Measurements from ENCODE around the gene DEAF1.
"Not testable (repeated sequence)": the region's sequence is repeated elsewhere in the genome, so short reads cannot be mapped to it uniquely, and the experiment has no call there.

The DEAF1 gene

GRCh38 chr11:680476-680875 is 14.5 kb downstream of the DEAF1 start:
- DNase-seq (ENCODE audit: low read depth): no peak

- DNase-seq (ENCODE audit: low read depth): no peak
Measured at GRCh38 chr11:679271-680207, 15.5 kb downstream of the DEAF1 start.

GRCh38 chr11:678297-678696 is 16.7 kb downstream of the DEAF1 start:
- DNase-seq (ENCODE audit: low read depth): no peak

GRCh38 chr11:674406-674805 is 20.6 kb downstream of the DEAF1 start:
- DNase-seq (ENCODE audit: low read depth): no peak

- DNase-seq (ENCODE audit: low read depth): no peak
Measured at GRCh38 chr11:673866-674265, 21.2 kb downstream of the DEAF1 start.

GRCh38 chr11:665704-666281 is 29.2 kb downstream of the DEAF1 start:
- peak; percentile 35 for DNase-seq (ENCODE audit: low read depth)

- peak; percentile 5 for DNase-seq (ENCODE audit: low read depth)
Measured at GRCh38 chr11:665062-665703, 29.8 kb downstream of the DEAF1 start.

- no peak for DNase-seq (ENCODE audit: low read depth)
Measured at GRCh38 chr11:662689-663274, 32.2 kb downstream of the DEAF1 start.

GRCh38 chr11:660681-661444 is 34.2 kb downstream of the DEAF1 start:
- no peak for DNase-seq (ENCODE audit: low read depth)

- no peak for DNase-seq (ENCODE audit: low read depth)
Measured at GRCh38 chr11:660281-660680, 34.7 kb downstream of the DEAF1 start.

GRCh38 chr11:659532-660085 is 35.4 kb downstream of the DEAF1 start:
- DNase-seq (ENCODE audit: low read depth): no peak

GRCh38 chr11:657691-658126 is 37.3 kb downstream of the DEAF1 start:
- DNase-seq (ENCODE audit: low read depth): no peak

GRCh38 chr11:656866-657265 is 38.2 kb downstream of the DEAF1 start:
- DNase-seq (ENCODE audit: low read depth): no peak

- no peak for DNase-seq (ENCODE audit: low read depth)
Measured at GRCh38 chr11:656426-656825, 38.6 kb downstream of the DEAF1 start.

- DNase-seq (ENCODE audit: low read depth): no peak
Measured at GRCh38 chr11:655036-655726, 39.8 kb downstream of the DEAF1 start.

GRCh38 chr11:654444-654843 is 40.6 kb downstream of the DEAF1 start:
- DNase-seq (ENCODE audit: low read depth): not testable (repeated sequence)

- no peak for DNase-seq (ENCODE audit: low read depth)
Measured at GRCh38 chr11:653837-654236, 41.2 kb downstream of the DEAF1 start.

- DNase-seq (ENCODE audit: low read depth): not testable (repeated sequence)
Measured at GRCh38 chr11:653136-653535, 41.9 kb downstream of the DEAF1 start.

GRCh38 chr11:650482-650881 is 44.5 kb downstream of the DEAF1 start:
- no peak for DNase-seq (ENCODE audit: low read depth)

- DNase-seq (ENCODE audit: low read depth): not testable (repeated sequence)
Measured at GRCh38 chr11:647672-648158, 47.3 kb downstream of the DEAF1 start.

- DNase-seq (ENCODE audit: low read depth): no peak
Measured at GRCh38 chr11:646214-646613, 48.8 kb downstream of the DEAF1 start.
